ENCODE results near the gene TRAK1. TPM values are rescaled to one million over a fixed set of nuclear protein-coding genes. Genes with fewer than 3 reads are reported as not detected.

Gene TRAK1
- total RNA-seq, 1 donor from 2014 or later = 169 TPM

- no peak for DNase-seq
Measured at GRCh38 chr3:42068303-42069088, 22.7 kb upstream of the TRAK1 start.

GRCh38 chr3:42070089-42070488, 21.1 kb upstream of the TRAK1 start:
- DNase-seq = no peak

- no peak for DNase-seq
Measured at GRCh38 chr3:42070524-42070923, 20.6 kb upstream of the TRAK1 start.

- peak; percentile 97 for DNase-seq
Measured at GRCh38 chr3:42071904-42072812, 19.0 kb upstream of the TRAK1 start.

GRCh38 chr3:42072831-42073301, 18.3 kb upstream of the TRAK1 start:
- no peak for DNase-seq

- DNase-seq = no peak
Measured at GRCh38 chr3:42077785-42078184, 13.4 kb upstream of the TRAK1 start.

GRCh38 chr3:42078677-42079076, 12.5 kb upstream of the TRAK1 start:
- DNase-seq = no peak

- DNase-seq = no peak
Measured at GRCh38 chr3:42079701-42080452, 11.3 kb upstream of the TRAK1 start.

GRCh38 chr3:42080453-42080872, 10.7 kb upstream of the TRAK1 start:
- no peak for DNase-seq

GRCh38 chr3:42081838-42082473, 9.2 kb upstream of the TRAK1 start:
- no peak for DNase-seq

GRCh38 chr3:42084586-42084985, 6.6 kb upstream of the TRAK1 start:
- no peak for DNase-seq

- DNase-seq = no peak
Measured at GRCh38 chr3:42085641-42086376, 5.3 kb upstream of the TRAK1 start.

- DNase-seq = no peak
Measured at GRCh38 chr3:42088803-42089530, 2.2 kb upstream of the TRAK1 start.

- DNase-seq = no peak
Measured at GRCh38 chr3:42092006-42092405, 849 bp downstream of the TRAK1 start.

GRCh38 chr3:42094128-42094527, 3.0 kb downstream of the TRAK1 start:
- no peak for DNase-seq

GRCh38 chr3:42094691-42095391, 3.7 kb downstream of the TRAK1 start:
- no peak for DNase-seq

GRCh38 chr3:42095540-42095939, 4.4 kb downstream of the TRAK1 start:
- DNase-seq = no peak

- no peak for DNase-seq
Measured at GRCh38 chr3:42096796-42097565, 5.8 kb downstream of the TRAK1 start.

GRCh38 chr3:42097566-42097946, 6.4 kb downstream of the TRAK1 start:
- no peak for DNase-seq
